DMS53 treated with DMSO at 0.1 percent for 48 hours (cell line): ENCODE measurements around the gene AFG3L2.
A peak's percentile ranks its signal among the peaks of the same experiment; 100 is the strongest.

Experiments used
- DNase-seq: peaks from one replicate; lab custom pipeline; 2025; ENCODE audit not compliant: unreplicated experiment; lab: John Stamatoyannopoulos, UW

AFG3L2 gene

DNA sequence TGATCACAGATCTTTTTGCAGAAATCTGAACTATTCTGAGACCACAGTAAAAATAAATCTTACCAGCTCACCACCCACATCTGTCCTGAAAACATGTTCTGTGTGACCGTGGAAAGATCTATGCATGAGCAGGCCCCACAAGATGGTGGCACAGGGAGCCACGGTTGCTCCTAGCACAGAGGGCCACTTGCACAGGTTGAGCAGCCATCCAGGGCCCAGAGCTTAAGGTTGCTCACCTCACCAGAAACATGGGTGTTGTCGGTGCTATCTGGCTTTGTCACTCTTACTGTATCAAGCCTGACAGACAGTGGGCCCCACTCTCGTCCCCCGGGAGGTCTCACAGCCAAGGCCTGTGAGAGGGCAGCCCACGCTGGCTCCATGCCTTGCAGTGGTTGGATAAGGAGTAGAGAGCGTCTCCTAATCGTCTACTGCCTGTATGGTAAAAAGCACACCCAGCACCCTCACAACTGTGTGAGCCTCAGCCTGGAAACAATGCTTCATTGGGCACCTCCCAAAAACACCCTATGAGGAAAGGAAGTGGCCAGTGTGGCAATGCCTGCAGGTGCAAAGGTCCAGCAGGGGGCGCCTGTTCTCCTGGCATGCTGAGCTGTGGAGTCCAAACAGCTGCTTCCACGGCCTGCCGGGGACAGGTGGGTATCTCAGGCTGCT is 49.4 kb downstream of the AFG3L2 start:
- DNase-seq, result peak; percentile 63

GRCh38 chr18:12326711-12327460 is 50.1 kb downstream of the AFG3L2 start:
- no peak for DNase-seq

DNA sequence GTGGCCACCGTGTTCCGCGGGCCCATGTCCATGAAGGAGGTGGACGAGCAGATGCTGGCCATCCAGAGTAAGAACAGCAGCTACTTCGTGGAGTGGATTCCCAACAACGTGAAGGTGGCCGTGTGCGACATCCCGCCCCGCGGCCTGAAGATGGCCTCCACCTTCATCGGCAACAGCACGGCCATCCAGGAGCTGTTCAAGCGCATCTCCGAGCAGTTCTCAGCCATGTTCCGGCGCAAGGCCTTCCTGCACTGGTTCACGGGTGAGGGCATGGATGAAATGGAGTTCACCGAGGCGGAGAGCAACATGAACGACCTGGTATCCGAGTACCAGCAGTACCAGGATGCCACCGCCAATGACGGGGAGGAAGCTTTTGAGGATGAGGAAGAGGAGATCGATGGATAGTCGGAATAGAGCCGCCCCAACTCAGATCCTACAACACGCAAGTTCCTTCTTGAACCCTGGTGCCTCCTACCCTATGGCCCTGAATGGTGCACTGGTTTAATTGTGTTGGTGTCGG is 51.2 kb downstream of the AFG3L2 start:
- no peak for DNase-seq

DNA sequence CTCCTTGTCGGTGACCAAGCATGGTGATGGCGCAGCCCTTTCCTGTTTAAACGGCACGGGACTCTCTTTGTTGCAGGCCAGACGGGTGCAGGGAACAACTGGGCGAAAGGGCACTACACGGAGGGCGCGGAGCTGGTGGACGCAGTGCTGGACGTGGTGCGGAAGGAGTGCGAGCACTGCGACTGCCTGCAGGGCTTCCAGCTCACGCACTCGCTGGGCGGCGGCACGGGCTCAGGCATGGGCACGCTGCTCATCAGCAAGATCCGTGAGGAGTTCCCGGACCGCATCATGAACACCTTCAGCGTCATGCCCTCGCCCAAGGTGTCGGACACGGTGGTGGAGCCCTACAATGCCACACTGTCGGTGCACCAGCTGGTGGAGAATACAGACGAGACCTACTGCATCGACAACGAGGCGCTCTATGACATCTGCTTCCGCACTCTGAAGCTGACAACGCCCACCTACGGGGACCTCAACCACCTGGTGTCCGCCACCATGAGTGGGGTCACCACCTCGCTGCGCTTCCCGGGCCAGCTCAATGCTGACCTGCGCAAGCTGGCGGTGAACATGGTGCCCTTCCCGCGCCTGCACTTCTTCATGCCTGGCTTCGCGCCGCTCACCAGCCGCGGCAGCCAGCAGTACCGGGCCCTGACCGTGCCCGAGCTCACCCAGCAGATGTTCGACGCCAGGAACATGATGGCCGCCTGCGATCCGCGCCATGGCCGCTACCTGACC is 51.9 kb downstream of the AFG3L2 start:
- DNase-seq, result no peak

GRCh38 chr18:12321333-12321732 is 55.7 kb downstream of the AFG3L2 start:
- DNase-seq, result no peak

GRCh38 chr18:12318857-12319256 is 58.2 kb downstream of the AFG3L2 start:
- DNase-seq, result no peak

DNA sequence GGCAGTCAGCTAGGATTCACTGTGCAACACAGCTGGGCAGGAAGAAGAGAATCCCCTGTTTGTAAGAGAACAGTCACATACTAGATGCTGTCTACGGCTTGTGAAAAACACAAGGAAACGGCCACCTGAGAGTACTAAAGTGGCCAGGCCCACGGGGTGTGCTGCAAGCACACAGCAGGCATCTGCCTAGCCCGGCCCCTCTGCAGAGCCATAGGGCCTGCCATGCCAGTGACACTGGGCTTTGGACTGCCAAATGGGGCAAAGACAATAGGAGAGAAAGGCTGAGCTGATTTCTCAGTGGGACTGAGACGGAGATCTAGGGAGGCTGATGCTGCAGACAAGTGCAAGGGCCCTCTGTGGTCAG is 58.7 kb downstream of the AFG3L2 start:
- DNase-seq, result no peak

- no peak for DNase-seq
Observed at GRCh38 chr18:12317664-12318333, 59.2 kb downstream of the AFG3L2 start.

GRCh38 chr18:12315911-12316310 is 61.1 kb downstream of the AFG3L2 start:
- DNase-seq, result no peak

GRCh38 chr18:12315490-12315889 is 61.5 kb downstream of the AFG3L2 start:
- no peak for DNase-seq

DNA sequence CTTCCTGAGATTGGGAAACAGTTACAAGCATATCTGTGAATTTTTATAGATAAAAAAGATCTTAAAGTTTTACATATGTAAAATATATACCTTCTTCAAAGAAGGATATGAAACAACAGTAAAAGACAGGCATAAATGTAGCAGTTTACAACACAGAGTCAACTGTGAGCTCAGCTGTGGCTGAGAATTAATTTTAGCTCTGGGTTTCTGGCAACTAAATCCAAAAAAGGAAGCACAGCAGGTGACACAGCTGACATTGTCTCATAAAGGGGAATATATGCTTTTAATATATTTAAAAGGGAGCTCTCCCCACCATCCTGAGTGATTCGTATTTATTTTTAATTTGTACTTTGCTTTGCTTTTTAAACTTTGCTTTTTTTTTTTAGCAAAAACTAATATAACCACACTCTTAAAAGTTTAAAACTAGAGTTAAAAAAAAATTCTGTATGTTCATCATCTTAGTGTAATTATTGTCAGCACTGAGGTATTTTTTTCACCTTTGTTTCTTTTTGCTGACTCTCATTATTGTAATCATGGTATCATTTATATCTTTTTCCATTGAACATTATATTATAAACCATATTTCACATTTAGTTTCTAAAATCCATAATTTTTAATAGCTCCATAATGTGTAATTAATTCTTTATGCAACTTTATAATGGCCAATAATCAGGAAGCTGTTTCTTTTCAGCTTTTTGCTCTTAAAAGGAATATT is 62.3 kb downstream of the AFG3L2 start:
- DNase-seq, result no peak

GRCh38 chr18:12313530-12314245 is 63.3 kb downstream of the AFG3L2 start:
- no peak for DNase-seq

DNA sequence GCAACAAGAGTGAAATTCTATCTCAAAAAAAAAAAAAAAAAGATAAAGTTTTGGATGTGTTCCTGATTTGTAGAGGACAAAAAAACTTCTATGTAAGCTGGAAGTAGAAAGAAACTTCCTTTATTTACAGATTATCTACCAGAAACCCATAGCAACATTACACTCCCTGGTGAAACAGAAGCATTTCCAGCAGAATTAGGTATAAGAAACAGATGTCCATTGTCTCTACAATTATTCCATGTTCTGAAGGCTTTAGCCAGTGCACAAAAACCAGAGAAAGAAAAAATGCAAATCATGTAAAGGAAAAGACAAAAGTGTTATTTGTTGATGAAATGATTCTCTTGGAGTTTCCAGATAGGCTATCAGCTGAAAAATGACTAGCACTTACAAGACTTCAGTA is 64.1 kb downstream of the AFG3L2 start:
- DNase-seq, result no peak

DNA sequence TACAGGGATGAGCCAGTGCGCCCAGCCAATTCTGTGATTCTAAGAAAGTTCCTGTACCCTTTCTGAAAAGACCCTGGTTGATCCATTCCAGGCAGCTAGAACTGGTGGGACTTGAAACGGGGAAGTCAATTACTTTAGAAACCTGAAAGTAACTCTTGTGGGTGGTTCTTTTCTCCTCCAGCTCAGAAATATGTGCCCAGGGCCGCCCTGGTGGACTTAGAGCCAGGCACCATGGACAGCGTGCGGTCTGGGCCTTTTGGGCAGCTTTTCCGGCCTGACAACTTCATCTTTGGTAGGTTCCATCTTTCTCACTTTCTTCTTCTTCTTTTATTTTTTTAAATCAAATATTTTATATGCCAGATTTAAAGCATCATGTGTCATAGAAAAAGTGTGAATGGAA is 66.3 kb downstream of the AFG3L2 start:
- DNase-seq, result no peak

DNA sequence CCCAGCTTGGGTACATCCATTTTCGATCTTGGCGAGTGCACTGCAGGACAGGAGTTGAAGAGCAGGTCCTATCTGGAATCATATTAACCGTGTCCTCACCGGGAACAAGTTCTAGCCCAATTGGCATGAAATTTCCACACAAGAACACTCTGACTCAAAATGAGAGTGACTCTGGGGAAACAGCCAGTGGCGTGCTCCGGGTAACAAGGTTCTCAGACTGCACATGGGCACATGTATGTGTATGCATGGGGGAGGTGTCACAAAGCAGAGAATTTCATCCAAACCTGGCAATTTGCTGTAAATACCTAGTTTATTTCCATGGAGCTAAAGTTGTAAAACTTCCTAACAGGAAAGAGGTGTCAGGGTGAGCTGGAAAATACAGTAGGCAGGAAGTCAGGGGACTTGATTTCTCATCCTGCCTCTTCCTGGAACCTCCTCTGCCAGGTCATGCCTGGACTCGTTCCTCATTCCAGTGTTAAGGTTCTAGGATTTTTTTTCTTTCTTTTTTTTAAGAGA is 67.3 kb downstream of the AFG3L2 start:
- DNase-seq, result no peak

DNA sequence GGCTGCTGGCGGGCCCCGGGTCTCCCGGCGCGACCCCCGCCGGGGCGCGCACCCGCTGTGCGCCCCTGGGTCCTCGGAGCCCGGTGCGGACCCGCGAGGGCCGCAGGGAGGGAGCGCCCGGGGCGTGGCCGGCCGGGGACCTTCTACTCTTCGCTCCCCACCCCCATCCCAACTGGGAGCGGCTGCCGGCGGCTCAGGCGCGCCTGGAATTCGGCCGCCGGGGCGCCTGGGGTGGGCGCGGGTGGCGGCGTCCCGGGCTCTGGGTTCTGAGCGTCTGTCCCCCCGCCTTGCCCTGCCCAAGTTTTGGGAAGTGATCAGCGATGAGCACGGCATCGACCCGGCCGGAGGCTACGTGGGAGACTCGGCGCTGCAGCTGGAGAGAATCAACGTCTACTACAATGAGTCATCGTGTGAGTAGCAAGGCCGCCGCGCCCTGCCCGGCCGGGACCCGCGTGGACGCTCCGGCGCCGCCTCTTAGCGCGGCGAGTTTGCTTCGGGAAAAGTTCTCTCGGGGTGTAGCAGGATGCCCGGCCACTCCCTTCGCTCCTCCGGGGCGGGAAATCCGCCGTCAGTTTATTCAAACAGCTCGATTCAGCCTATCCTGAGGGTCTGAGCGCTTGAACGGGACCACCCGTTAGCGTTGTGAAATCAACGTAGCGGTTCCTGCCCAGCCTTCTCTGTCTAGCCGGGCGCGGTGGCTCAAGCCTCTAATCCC is 68.5 kb downstream of the AFG3L2 start:
- DNase-seq, result peak; percentile 48

DNA sequence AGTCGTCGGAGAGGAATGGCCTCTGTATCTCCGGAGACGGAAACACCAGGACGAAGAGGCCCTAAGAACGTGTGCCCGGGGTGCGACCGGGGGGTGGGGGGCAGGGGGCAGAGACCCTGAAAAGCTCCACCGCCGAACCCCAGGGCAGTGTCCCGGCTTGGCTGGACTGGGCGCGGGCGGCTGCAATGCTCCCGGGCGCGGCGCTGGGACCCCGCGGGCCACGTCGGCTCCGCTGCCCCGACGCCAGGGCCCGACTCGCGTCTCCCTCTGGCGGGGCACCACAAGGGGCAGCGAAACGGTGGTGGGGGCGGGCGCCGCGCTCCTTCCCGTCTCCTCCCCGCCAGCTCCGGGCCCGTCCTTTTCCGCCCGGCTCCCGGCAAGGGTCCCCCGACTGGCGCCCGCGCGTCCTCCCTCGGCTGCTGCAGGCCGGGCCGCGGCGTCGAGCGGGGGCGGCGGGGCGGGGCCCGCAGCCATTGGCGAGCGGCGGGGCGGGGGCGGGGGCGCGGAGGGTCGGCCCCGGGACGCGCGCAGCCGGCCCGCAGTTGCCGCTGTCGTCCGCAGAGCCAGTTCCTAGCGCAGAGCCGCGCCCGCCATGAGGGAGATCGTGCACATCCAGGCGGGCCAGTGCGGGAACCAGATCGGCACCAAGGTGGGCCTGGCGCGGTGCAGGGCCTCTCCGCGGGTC is 69.2 kb downstream of the AFG3L2 start, which contains the start of gene TUBB6:
TSS of gene TUBB6 (plus strand) at position 541 of the 685 bp plus-strand sequence. CDS start at position 593, 52 bp downstream.
- peak; percentile 16 for DNase-seq
